B cell (primary cell): ENCODE measurements around the gene SLC25A10. TPM values are rescaled to one million over a fixed set of nuclear protein-coding genes. Genes with fewer than 3 reads are reported as not detected.

Source experiments
- ATAC-seq: fragments of 200-7000 bp; cut with Tn5 transposase; one replicate; pipeline ENCODE4 v1.10.0; 2021; ENCODE audit warnings: low read depth, mild to moderate bottlenecking, moderate number of reproducible peaks, moderate library complexity
- CTCF ChIA-PET: fragments of 350-600 bp; sonication (Branson Sonifier 250); formaldehyde crosslinking; loops from one replicate; lab custom pipeline; 2021; ENCODE audit warnings: antibody characterized with exemption, inconsistent platforms; lab: Charles Lee
- POLR2A ChIA-PET: fragments of 350-600 bp; sonication (Branson Sonifier 250); formaldehyde crosslinking; loops from one replicate; lab custom pipeline; 2021; ENCODE audit warnings: antibody characterized with exemption; lab: Charles Lee
- DNase-seq: peaks from one replicate; pipeline ENCODE4 v3.0.0; 2013
- H2AFZ ChIP-seq: 2 replicates; pipeline ENCODE4 v1.6.1; 2012; ENCODE audit warnings: mild to moderate bottlenecking, low read depth, low read length; ENCODE audit not compliant: insufficient read depth, poor library complexity, severe bottlenecking
- H3K27ac ChIP-seq, 2 donors: 1 replicate in 1 of 2; 2 replicates in 1 of 2; pipeline ENCODE4 v1.5.1; 2012 to 2013; ENCODE audit warnings: low read length in 2 of 2, mild to moderate bottlenecking in 2 of 2, moderate library complexity in 1 of 2
- H3K27me3 ChIP-seq, 4 experiments: fragments of 200-600 bp in 1 of 4; sonication (generic) in 1 of 4; replicated peaks in 1 of 4; 1 replicate in 2 of 4; 2 replicates in 2 of 4; pipeline versions ENCODE4 v1.6.1 to v1.7.0; 2013 to 2016; ENCODE audit warnings: low read length in 3 of 4, mild to moderate bottlenecking in 2 of 4, mixed read lengths in 1 of 4, moderate library complexity in 1 of 4; ENCODE audit not compliant: insufficient read depth in 4 of 4, control insufficient read depth in 3 of 4; ENCODE audit errors: control extremely low read depth in 1 of 4
- H3K36me3 ChIP-seq, 2 experiments: replicated peaks in 1 of 2; 1 replicate in 1 of 2; 2 replicates in 1 of 2; pipeline versions ENCODE4 v1.6.1 to v1.7.1; 2013; ENCODE audit warnings: low read length in 1 of 2; ENCODE audit not compliant: insufficient read depth in 2 of 2, control insufficient read depth in 1 of 2; ENCODE audit errors: control extremely low read depth in 1 of 2, extremely low read depth in 1 of 2
- H3K4me1 ChIP-seq, 2 donors: fragments of 200-600 bp in 1 of 2; sonication (generic) in 1 of 2; 1 replicate in 1 of 2; 2 replicates in 1 of 2; pipeline versions ENCODE4 v1.5.1 to v1.6.1; 2013 to 2017; ENCODE audit warnings: low read length in 2 of 2; ENCODE audit not compliant: control insufficient read depth in 2 of 2, insufficient read depth in 2 of 2
- H3K4me2 ChIP-seq: replicated peaks from 2 replicates; pipeline ENCODE3; 2012; ENCODE audit warnings: mild to moderate bottlenecking, low read depth, low read length; ENCODE audit not compliant: poor library complexity, severe bottlenecking
- H3K4me3 ChIP-seq, 5 experiments: fragments of 200-600 bp in 1 of 5; sonication (generic) in 1 of 5; 1 replicate in 3 of 5; 2 replicates in 2 of 5; pipeline versions ENCODE4 v1.5.1 to v1.7.0; 2011 to 2016; ENCODE audit warnings: low read length in 4 of 5, mild to moderate bottlenecking in 4 of 5, low read depth in 2 of 5, control low read depth in 1 of 5, moderate library complexity in 1 of 5; ENCODE audit not compliant: insufficient read depth in 1 of 5; ENCODE audit errors: control extremely low read depth in 1 of 5, extremely low read depth in 1 of 5
- H3K79me2 ChIP-seq: fragments of 200-600 bp; sonication (generic); one replicate; pipeline ENCODE4 v1.6.0; 2016; ENCODE audit warnings: low read length; ENCODE audit not compliant: control insufficient read depth, insufficient read depth
- H3K9ac ChIP-seq: fragments of 200-600 bp; sonication (generic); 2 replicates; pipeline ENCODE4 v1.6.1; 2017; ENCODE audit warnings: mild to moderate bottlenecking, low read length, moderate library complexity
- H3K9me3 ChIP-seq, 3 donors: one replicate each; pipeline versions ENCODE4 v1.6.1 to v1.7.1; 2013; ENCODE audit warnings: low read length in 2 of 3; ENCODE audit not compliant: control insufficient read depth in 2 of 3, insufficient read depth in 1 of 3; ENCODE audit errors: control extremely low read depth in 1 of 3
- H4K20me1 ChIP-seq: 2 replicates; pipeline ENCODE4 v1.6.0; 2012; ENCODE audit warnings: mild to moderate bottlenecking, low read length; ENCODE audit not compliant: insufficient read depth, control insufficient read depth, poor library complexity, severe bottlenecking
- H3K27ac Mint-ChIP-seq: one replicate; pipeline ENCODE4 v1.8.0; 2021; ENCODE audit warnings: mixed read lengths
- H3K27me3 Mint-ChIP-seq: one replicate; pipeline ENCODE4 v1.8.0; 2021; ENCODE audit warnings: mixed read lengths
- H3K4me1 Mint-ChIP-seq: one replicate; pipeline ENCODE4 v1.8.0; 2021; ENCODE audit warnings: mixed read lengths
- H3K4me3 Mint-ChIP-seq: one replicate; pipeline ENCODE4 v1.8.0; 2021; ENCODE audit warnings: mixed read lengths
- H3K9me3 Mint-ChIP-seq: one replicate; pipeline ENCODE4 v1.8.0; 2022; ENCODE audit warnings: mixed read lengths; ENCODE audit not compliant: insufficient read depth
- CTCF ChIP-seq: fragments of 200-600 bp; IDR thresholded peaks from one replicate; pipeline ENCODE4 v1.8.0; 2022; ENCODE audit warnings: antibody characterized with exemption, mild to moderate bottlenecking
- EZH2 ChIP-seq: IDR thresholded peaks from 2 replicates; pipeline ENCODE4 v1.6.1; 2012; ENCODE audit warnings: borderline replicate concordance, low read depth, mild to moderate bottlenecking, moderate library complexity, low read length; ENCODE audit not compliant: insufficient read depth, poor library complexity, severe bottlenecking
- WGBS: methylation state at CpG from one replicate; pipeline ENCODE4 v1.1.5; 2013; ENCODE audit warnings: missing lambda C conversion rate; ENCODE audit not compliant: insufficient coverage; 5-methylcytosine and 5-hydroxymethylcytosine counted together
- intact Hi-C: fragments of 100-400 bp; cut with micrococcal nuclease; formaldehyde crosslinking; loops from one replicate; pipeline ENCODE4 v1.10.0; 2022
- polyA plus RNA-seq: library from polyadenylated mRNA; depleted of rRNA; stranded (reverse); fragments of >200 nt; gene quantifications from 2 replicates; pipeline ENCODE4 v1.2.3, GENCODE V29; 2012
- total RNA-seq, 2 donors: library from RNA; stranded (reverse); fragments of 120-200 nt in 1 of 2; gene quantifications; 1 replicate in 1 of 2; 2 replicates in 1 of 2; pipeline versions ENCODE4 v1.2.3 to v1.2.4, GENCODE V29; 2013 to 2022

The SLC25A10 gene
- total and polyA plus RNA-seq, 2 donors (not counting 1 experiment from before 2014, with no cell fraction given), result 3.9 to 5.0 TPM

DNA sequence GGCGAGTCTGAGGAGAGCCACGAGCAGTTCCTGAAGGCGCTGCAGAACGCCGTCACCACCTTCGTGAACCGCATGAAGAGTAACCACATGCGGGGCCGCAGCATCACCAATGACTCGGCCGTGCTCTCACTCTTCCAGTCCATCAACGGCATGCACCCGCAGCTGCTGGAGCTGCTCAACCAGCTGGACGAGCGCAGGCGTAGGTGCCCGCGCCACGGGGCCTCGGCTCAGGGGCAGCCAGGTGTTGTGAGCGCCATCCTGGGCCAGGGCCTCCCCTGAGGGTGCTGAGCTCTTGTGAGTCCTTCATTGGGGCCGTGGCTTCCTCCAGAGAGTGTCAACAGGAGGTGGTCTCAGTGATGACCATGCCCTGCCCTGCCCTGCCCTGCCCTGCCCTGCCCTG is 16.3 kb upstream of the SLC25A10 start:
- DNase-seq, result no peak
- Mint-ChIP-seq H3K27ac (no peak overlapping the region), H3K9me3 (no peaks in the 10 kb centered on the region), H3K27me3 (no peaks in the 10 kb centered on the region), H3K4me1 (peaks cover under 1% of the 10 kb centered on the region), H3K4me3 (no peak overlapping the region)
- Histone ChIP-seq H3K4me3 (no peak overlapping the region), H3K9me3 (no peaks in the 10 kb centered on the region), H3K36me3 (peaks cover 0 to 60% of the 10 kb centered on the region in 2 experiments), H4K20me1 (peaks cover 42% of the 10 kb centered on the region), H3K79me2 (peaks cover 29% of the 10 kb centered on the region), H3K4me2 (no peak overlapping the region), H3K27me3 (no peaks in the 10 kb centered on the region), H3K4me1 (no peaks in the 10 kb centered on the region), H2AFZ (no peak overlapping the region), H3K27ac (no peak overlapping the region), H3K9ac (no peak overlapping the region)
- 97% methylated on average over 22 of the region's 22 CpGs for WGBS
- CTCF ChIA-PET, result no interaction called here
- no peak for ATAC-seq
- POLR2A ChIA-PET, result no interaction called here
- intact Hi-C loops, result no loop called here
- TF ChIP-seq CTCF, result no peak

GRCh38 chr17:81696218-81696941 is 15.7 kb upstream of the SLC25A10 start:
- Histone ChIP-seq H3K4me3 (no peak overlapping the region), H3K27me3 (no peaks in the 10 kb centered on the region), H3K4me1 (peaks cover 2 to 6% of the 10 kb centered on the region in 2 donors), H3K27ac (no peak overlapping the region), H4K20me1 (peaks cover 42% of the 10 kb centered on the region), H3K9me3 (no peaks in the 10 kb centered on the region), H3K4me2 (no peak overlapping the region), H3K36me3 (peaks cover 0 to 60% of the 10 kb centered on the region in 2 experiments), H2AFZ (no peak overlapping the region), H3K79me2 (peaks cover 33% of the 10 kb centered on the region), H3K9ac (no peak overlapping the region)
- WGBS, result 98% methylated on average over 40 of the region's 40 CpGs
- TF ChIP-seq EZH2 (no peak), CTCF (no peak)
- CTCF ChIA-PET, result no interaction called here
- no peaks in the 10 kb centered on the region for H3K9me3 Mint-ChIP-seq
- POLR2A ChIA-PET, result no interaction called here
- peaks cover 5% of the 10 kb centered on the region for H3K4me1 Mint-ChIP-seq
- no peak overlapping the region for H3K27ac Mint-ChIP-seq
- intact Hi-C loops, result no loop called here
- no peak overlapping the region for H3K4me3 Mint-ChIP-seq
- no peak for DNase-seq
- ATAC-seq, result no peak
- no peaks in the 10 kb centered on the region for H3K27me3 Mint-ChIP-seq
